Activated CD4-positive, alpha-beta T cell treated with anti-CD3 and anti-CD28 coated beads, Interleukin-2, amount 10 ng/mL, durations not matched to agents 24 days and 14 days (primary cell): ENCODE data around the gene RPL36AL. TPM values are rescaled to one million over a fixed set of nuclear protein-coding genes. Genes with fewer than 3 reads are reported as not detected.
"Not testable (repeated sequence)": the region's sequence is repeated elsewhere in the genome, so short reads cannot be mapped to it uniquely, and the experiment has no call there.

Experiments used
- DNase-seq: peaks from one replicate; pipeline ENCODE4 v3.0.0; 2022
- H3K27ac Mint-ChIP-seq: one replicate; pipeline ENCODE4 v1.8.0; 2022; ENCODE audit warnings: mild to moderate bottlenecking, mixed read lengths
- H3K27me3 Mint-ChIP-seq: one replicate; pipeline ENCODE4 v1.8.0; 2022; ENCODE audit warnings: mixed read lengths
- H3K36me3 Mint-ChIP-seq: one replicate; pipeline ENCODE4 v1.8.0; 2022; ENCODE audit warnings: low read depth, mild to moderate bottlenecking, mixed read lengths
- H3K4me1 Mint-ChIP-seq: one replicate; pipeline ENCODE4 v1.8.0; 2021; ENCODE audit warnings: mixed read lengths
- H3K4me3 Mint-ChIP-seq: one replicate; pipeline ENCODE4 v1.8.0; 2022; ENCODE audit warnings: mild to moderate bottlenecking, moderate library complexity, mixed read lengths
- H3K9me3 Mint-ChIP-seq: one replicate; pipeline ENCODE4 v1.8.0; 2021; ENCODE audit warnings: mixed read lengths
- intact Hi-C: fragments of 100-400 bp; cut with micrococcal nuclease; formaldehyde crosslinking; loops from one replicate; pipeline ENCODE4 v1.15.1; 2023
- total RNA-seq: library from RNA; stranded (reverse); gene quantifications from 2 replicates; pipeline ENCODE4 v1.2.3, GENCODE V29; 2022

Gene RPL36AL
- 221 and 229 TPM in 2 replicates for total RNA-seq

DNA sequence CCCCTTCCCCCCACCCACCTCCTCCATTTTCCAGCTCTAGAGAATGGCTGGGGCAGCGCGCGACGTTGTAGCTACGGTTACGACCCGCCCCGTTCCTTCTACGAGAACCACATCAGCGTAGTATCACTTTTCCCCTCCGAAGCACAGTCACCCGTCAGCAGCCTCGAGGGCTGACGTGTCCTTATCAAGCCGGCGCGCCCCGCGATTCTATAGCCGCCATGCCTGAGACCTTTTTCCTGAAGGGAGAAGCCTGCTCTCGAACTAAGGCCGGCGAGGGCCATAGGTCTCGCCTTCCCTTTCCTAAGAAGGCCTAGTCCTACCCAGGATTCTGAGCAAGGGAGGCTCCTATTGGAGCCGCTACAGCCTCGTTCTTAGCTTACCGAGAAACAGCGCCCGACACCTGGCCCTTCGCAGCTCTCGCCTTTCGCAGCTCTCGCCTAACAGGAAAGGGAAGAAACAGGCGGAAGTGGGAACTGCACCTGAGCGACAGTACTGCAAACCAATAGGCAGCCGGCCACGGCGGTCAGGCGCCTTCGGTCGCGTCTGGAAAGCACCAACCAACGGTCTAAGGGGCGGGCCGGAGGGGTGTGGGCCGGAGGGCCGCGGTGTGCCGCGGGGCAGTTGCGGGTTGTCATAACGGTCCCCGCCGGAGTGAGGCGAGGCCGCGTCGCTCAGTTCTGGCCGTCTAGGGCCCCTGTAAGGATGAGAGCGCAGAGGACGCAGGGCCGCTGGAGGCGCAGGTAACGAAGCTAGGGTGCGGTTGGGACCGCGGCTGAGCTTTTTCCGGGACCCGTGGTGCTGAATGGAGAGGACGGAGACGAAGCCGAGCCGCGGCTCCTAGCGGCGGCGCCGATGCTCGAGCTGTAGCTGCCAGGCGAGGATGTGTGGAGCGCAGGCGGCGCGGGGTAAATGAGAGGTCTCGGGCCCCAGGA lies at the start of gene RPL36AL, which contains the start of gene MGAT2:
Gene RPL36AL (minus strand): TSS at position 445 of the 932 bp plus-strand sequence. CDS start 1,522 bp downstream, outside the sequence.
Gene MGAT2 (plus strand): TSS at position 618 of the 932 bp plus-strand sequence. CDS start 470 bp downstream, outside the sequence.
- Mint-ChIP-seq H3K27me3 (no peaks in the 10 kb centered on the region), H3K27ac (peak within 1 kb of the TSS; percentile 96), H3K36me3 (peaks cover 71% of the 10 kb centered on the region), H3K4me1 (peaks cover 36% of the 10 kb centered on the region), H3K4me3 (peak within 1 kb of the TSS; percentile 96), H3K9me3 (no peaks in the 10 kb centered on the region)
- intact Hi-C loops = loop anchor here (1.0 to 5.0 kb wide), 7 partner anchors 14 to 610 kb away; partner anchors contain the start of genes KLHDC2, LRR1, POLE2 and RPS29
- DNase-seq = peak; percentile 99

DNA sequence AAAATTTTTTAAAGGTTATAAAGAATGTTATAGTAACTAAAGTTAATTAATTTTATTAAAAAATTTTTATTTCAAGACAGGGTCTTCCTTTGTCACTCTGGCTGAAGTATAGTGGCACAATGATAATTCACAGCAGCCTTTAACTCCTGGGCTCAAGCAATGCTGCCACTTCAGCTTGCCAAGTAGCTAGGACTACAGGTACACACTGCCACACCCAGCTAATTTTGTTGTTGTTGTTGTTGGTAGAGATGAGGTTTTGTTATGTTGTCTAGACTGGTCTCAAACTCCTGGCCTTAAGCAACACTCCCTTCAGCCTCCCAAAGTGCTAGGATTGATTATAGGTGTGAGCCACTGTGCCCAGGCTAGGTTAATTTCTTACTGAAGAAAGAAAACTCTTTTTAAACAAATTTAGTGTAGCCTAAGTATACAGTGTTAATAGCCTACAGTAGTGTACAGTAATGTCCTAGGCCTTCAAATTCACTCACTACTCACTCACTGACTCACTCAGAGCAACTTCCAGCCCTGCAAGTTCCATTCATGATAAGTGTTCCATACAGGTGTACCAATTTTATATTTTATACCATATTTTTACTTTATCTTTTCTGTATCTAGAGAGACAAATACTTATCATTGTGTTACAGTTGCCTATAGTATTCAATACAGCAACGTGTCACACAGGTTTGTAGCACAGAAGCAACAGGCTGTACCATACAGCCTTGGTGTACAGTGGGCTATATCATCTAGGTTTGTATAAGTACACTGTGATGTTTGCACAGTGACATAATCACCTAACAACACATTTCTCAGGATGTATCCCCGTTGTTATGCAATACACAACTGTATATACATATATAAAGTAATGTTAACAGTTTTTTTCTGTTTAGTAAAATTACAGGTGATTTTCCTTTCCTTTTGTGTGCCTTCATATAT lies 39.4 kb upstream of the RPL36AL start:
- no peaks in the 10 kb centered on the region for H3K4me1 Mint-ChIP-seq
- no peak overlapping the region for H3K4me3 Mint-ChIP-seq
- H3K36me3 Mint-ChIP-seq = peaks cover 11% of the 10 kb centered on the region
- H3K27ac Mint-ChIP-seq = no peak overlapping the region
- H3K9me3 Mint-ChIP-seq = no peaks in the 10 kb centered on the region
- H3K27me3 Mint-ChIP-seq = no peaks in the 10 kb centered on the region
- intact Hi-C loops = no loop called here
- DNase-seq = no peak

DNA sequence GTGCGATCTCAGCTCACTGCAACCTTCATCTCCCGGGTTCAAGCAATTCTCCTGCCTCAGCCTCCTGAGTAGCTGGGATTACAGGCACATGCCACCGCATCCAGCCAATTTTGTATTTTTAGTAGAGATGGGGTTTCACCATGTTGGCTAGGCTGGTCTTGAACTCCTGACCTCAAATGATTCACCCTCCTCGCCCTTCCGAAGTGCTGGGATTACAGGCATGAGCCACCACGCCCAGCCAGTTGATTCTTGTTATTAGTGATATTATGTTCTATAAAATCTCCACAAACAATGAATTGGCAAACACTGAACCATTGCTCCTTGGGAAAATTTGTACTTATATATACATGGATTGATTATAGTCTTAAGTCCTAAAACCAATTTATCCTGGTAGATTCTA lies 37.1 kb upstream of the RPL36AL start:
- DNase-seq, intact Hi-C loops, H3K4me1 Mint-ChIP-seq, H3K27ac Mint-ChIP-seq, H3K27me3 Mint-ChIP-seq, H3K4me3 Mint-ChIP-seq, H3K9me3 Mint-ChIP-seq: not testable (repeated sequence)
- peaks cover 14% of the 10 kb centered on the region for H3K36me3 Mint-ChIP-seq

DNA sequence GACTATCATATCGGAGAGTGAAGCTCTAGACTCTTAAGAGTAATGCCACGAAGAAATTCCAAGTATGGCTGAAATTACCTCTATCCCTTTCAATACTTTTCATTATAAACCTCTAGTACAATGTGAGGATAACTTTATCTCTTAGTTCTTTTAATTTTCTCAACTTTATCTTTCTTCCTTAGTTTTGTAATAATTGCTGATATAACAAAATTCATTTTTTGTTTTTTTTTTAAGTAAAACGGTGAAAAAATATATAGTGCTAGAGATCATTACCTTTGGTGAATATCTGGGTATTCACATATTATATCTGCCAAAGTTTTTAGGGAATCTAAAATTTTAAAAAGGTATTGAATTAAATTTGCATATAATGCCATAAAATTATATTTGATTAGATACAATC lies 34.1 kb upstream of the RPL36AL start:
- intact Hi-C loops = no loop called here
- H3K4me3 Mint-ChIP-seq = no peak overlapping the region
- peaks cover 13% of the 10 kb centered on the region for H3K36me3 Mint-ChIP-seq
- no peak for DNase-seq
- H3K27ac Mint-ChIP-seq = no peak overlapping the region
- no peaks in the 10 kb centered on the region for H3K9me3 Mint-ChIP-seq
- H3K27me3 Mint-ChIP-seq = no peaks in the 10 kb centered on the region
- H3K4me1 Mint-ChIP-seq = peaks cover 4% of the 10 kb centered on the region

DNA sequence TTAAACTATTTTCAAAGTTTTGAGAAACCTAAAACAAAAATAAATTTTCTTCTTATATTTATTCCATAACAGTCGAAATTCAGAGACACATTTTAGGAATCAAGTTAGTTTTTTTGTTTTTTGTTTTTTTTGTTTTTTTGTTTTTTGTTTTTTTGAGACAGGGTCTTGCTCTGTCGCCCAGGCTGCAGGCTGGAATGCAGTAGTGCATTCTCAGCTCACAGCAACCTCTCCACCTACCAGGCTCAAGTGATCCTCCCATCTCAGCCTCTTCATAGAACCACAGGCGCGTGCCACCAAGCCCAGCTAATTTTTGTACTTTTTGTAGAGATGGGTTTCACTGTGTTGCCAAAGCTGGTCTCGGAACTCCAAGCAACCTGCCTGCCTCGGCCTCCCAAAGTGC lies 33.1 kb upstream of the RPL36AL start:
- H3K4me3 Mint-ChIP-seq = no peak overlapping the region
- DNase-seq = no peak
- peaks cover 4% of the 10 kb centered on the region for H3K4me1 Mint-ChIP-seq
- H3K36me3 Mint-ChIP-seq = peaks cover 13% of the 10 kb centered on the region
- intact Hi-C loops = no loop called here
- no peaks in the 10 kb centered on the region for H3K9me3 Mint-ChIP-seq
- H3K27me3 Mint-ChIP-seq = no peaks in the 10 kb centered on the region
- H3K27ac Mint-ChIP-seq = no peak overlapping the region

DNA sequence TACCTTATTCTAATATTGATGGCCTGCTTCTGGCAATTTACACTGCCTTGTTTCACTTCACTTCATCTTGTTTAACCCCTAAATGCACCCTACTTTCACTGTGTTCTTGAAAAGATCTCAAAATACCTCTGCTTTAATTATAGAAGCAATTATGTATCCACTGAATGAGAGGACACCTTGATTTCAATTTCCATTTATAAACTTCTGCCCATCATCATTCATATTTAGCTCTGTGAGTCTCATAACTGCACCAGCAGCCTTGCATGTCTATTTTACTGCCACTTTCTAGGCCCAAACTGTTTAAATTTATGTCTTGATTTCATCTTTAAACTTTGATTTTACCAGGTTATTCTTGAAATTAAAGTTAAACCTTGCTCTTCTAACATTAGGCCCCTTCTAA lies 21.7 kb upstream of the RPL36AL start:
- H3K27me3 Mint-ChIP-seq = no peaks in the 10 kb centered on the region
- peaks cover 26% of the 10 kb centered on the region for H3K4me1 Mint-ChIP-seq
- no peak for DNase-seq
- peak overlapping the region; percentile 71 for H3K27ac Mint-ChIP-seq
- no peaks in the 10 kb centered on the region for H3K9me3 Mint-ChIP-seq
- peaks cover 48% of the 10 kb centered on the region for H3K36me3 Mint-ChIP-seq
- no peak overlapping the region for H3K4me3 Mint-ChIP-seq
- intact Hi-C loops = no loop called here

DNA sequence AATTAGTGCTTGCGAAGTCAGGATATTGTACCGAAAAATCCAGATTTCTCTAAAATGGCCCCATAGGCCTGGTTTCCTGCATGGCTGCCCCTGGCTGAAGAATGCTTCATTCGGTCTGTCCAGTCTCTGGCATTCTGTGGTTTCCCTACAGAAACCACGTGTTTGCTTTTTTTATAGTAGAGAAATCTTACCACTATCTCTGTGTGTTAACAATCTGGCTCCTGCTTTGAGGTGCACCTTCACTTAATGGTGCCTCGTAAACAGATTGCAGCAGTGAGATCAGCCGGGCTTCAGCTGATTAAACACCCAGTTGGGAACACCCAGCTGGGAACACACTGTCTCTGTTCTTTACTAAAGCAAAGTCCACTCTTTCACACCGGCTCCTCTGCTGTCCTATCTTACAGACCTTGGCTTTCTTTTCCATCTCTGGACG lies 21.3 kb upstream of the RPL36AL start:
- Mint-ChIP-seq H3K9me3 (no peaks in the 10 kb centered on the region), H3K36me3 (peaks cover 46% of the 10 kb centered on the region), H3K27ac (peak overlapping the region; percentile 71), H3K4me3 (no peak overlapping the region), H3K4me1 (peaks cover 28% of the 10 kb centered on the region), H3K27me3 (no peaks in the 10 kb centered on the region)
- peak; percentile 52 for DNase-seq
- intact Hi-C loops = no loop called here

DNA sequence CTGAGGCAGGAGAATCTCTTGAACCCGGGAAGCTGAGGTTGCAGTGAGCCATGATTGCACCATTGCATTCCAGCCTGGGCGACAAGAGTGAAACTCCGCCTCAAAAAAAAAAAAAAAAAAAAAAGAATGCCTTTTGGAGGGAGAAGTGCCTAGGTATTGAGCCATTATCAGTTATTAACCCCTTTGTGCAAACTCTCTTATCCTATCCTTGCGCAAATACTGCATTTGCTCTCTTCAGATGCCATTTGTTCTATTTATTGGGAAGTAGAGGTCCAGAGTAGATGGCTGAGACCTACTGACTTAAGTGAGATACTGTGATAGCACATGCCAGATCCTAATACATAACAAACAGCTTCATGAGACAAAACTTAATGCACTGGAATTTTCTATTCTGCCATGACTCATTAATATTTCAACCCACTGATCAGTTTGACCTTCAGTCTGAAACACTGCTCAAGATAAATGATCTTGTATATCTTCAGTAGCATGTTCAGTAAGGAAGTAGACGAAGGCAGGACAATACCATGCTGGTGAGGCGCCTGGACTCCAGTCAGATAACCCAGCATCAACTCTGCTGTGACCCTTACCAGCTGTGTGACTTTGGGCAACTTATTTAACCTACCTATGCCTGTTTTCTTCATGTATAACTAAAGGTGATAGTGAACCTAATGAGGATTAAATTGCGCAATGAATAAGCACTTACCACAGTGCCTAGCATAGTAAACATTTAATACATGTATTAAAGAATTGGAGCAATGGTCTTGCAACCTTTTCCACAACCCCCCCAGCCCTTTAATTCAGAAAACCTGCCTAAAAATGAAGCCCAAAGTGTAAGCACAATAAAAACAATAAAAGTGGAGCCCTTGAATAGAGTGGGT lies 20.4 kb upstream of the RPL36AL start:
- H3K27me3 Mint-ChIP-seq = no peaks in the 10 kb centered on the region
- H3K36me3 Mint-ChIP-seq = peaks cover 53% of the 10 kb centered on the region
- peak; percentile 49 for DNase-seq
- no peak overlapping the region for H3K4me3 Mint-ChIP-seq
- no peaks in the 10 kb centered on the region for H3K9me3 Mint-ChIP-seq
- H3K4me1 Mint-ChIP-seq = peaks cover 33% of the 10 kb centered on the region
- intact Hi-C loops = no loop called here
- H3K27ac Mint-ChIP-seq = no peak overlapping the region

DNA sequence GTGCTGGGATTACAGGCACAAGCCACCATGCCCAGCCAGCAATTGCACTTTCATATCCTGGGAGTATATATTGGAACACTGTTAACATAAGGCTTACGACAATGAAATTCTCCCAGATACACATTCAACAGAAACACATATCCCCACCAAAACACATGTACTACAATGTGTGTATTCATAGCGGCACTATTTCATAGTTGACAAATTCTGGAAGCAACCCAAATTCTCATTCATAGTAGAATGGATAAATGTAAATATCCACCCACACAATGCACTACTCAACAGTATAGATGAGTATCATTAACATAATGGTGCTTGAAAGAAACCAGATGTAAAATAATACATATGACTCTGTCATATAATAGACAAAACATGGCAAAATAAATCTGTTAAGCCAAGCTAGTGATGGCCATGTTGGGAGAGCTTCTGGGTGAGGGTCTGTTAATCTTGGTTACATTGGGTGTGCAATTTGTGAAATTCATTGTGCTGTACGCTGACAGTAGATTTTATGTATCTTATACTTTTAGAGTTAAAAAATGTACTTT lies 17.2 kb upstream of the RPL36AL start:
- no peaks in the 10 kb centered on the region for H3K27me3 Mint-ChIP-seq
- H3K36me3 Mint-ChIP-seq = peaks cover 52% of the 10 kb centered on the region
- DNase-seq = no peak
- peaks cover 34% of the 10 kb centered on the region for H3K4me1 Mint-ChIP-seq
- peak overlapping the region; percentile 49 for H3K4me3 Mint-ChIP-seq
- H3K27ac Mint-ChIP-seq = no peak overlapping the region
- intact Hi-C loops = loop anchor here (10.0 kb wide), 1 partner anchor 1187 kb away; no protein-coding TSS in a partner anchor
- no peaks in the 10 kb centered on the region for H3K9me3 Mint-ChIP-seq

DNA sequence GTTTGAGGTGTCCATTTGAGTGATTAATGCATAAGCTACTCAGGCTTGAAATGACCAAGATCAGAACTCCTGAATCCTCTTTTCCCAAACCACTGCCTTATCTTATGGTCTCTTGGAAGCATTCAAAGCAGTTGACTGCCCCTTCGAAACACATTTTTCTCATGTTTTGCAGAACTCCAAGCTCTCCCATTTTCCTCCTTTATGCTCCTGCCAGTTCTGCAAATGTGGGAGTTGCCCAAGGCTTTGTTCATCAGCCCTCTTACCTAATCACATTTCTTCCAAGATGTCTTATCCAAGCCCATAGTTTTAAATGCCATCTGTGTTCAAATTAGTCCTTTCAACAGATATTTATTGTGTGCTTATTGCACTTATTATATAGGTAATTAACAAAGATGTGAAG lies 16.4 kb upstream of the RPL36AL start:
- no peaks in the 10 kb centered on the region for H3K9me3 Mint-ChIP-seq
- no peaks in the 10 kb centered on the region for H3K27me3 Mint-ChIP-seq
- H3K36me3 Mint-ChIP-seq = peaks cover 48% of the 10 kb centered on the region
- H3K27ac Mint-ChIP-seq = no peak overlapping the region
- intact Hi-C loops = loop anchor here (10.0 kb wide), 1 partner anchor 1188 kb away; no protein-coding TSS in a partner anchor
- peaks cover 30% of the 10 kb centered on the region for H3K4me1 Mint-ChIP-seq
- peak overlapping the region; percentile 49 for H3K4me3 Mint-ChIP-seq
- DNase-seq = peak; percentile 51

DNA sequence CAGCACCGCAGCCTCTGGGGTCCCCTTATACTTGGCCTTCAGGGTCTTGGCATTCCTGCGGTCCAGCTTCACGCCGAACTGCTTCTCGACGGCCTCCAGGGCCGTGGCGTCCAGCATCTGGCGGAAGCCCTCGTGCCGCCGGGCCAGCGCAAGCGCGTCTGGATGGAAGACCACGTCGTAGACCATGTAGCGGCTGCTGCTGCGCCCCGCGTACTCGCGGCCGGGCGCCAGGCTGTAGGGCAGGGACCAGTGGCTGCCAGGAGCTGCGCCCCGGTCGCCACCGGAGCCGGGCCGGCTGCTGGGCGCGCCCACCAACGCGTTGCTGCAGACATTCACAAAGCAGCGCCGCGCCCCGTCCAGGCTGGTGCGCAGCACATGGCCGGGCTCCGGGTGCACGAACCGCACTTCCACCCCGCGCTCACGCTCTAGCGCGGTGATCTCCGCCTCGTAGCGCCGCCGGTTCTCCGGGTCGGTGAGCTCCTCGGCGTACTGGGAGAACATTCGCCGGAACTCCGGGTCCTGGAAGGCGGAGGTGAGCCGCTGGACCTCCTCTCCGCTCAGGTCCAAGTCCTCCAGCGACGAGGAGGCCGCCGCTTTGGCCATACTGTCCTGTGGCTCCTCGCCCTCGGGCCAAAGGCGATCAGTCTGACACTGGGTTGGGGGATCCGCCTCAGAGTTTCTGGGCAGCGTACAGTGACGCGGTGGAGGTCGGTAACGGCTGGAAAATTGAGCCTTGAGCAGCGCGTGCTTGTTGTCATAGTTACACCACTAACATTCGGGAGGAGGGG lies 14.3 kb upstream of the RPL36AL start, which contains the start of gene DNAAF2:
Gene DNAAF2 (minus strand): TSS at position 698 of the 788 bp plus-strand sequence. CDS start 95 bp downstream, at position 603.
- Mint-ChIP-seq H3K9me3 (no peaks in the 10 kb centered on the region), H3K27me3 (no peaks in the 10 kb centered on the region), H3K4me3 (peak within 1 kb of the TSS; percentile 99), H3K27ac (peak within 1 kb of the TSS; percentile 99), H3K36me3 (peaks cover 42% of the 10 kb centered on the region), H3K4me1 (peaks cover 30% of the 10 kb centered on the region)
- intact Hi-C loops = loop anchor here (1.0 to 10.0 kb wide), 9 partner anchors 14 to 1190 kb away; partner anchors contain the start of genes DMAC2L, KLHDC1, KLHDC2 and L2HGDH
- DNase-seq = peak; percentile 89
